ENCODE data around the gene HDGFL3. TPM values are rescaled to one million over a fixed set of nuclear protein-coding genes. Genes with fewer than 3 reads are reported as not detected.

HDGFL3 gene
- total and polyA plus RNA-seq, 2 donors from 2014 or later = 13.9 to 40.1 TPM

DNA sequence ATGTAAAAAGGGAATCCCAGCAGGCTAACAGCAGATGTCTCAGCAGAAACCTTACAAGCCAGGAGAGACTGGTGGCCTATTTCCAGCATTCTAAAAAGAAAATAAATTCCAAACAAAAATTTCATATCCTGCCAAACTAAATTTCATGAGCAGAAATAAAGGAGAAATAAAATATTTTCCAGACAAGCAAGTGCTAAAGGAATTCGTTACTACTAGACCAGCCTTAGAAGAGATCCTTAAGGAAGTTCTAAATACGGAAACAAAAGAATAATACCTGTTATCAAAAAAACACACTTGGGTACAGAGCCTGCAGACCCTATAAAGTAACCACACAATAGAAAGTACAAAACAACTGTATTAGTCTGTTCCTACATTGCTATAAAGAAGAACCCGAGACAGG, 41.4 kb downstream of the HDGFL3 start:
- Histone ChIP-seq H3K27me3 (ENCODE audit: control insufficient read depth, insufficient read depth, low read length) (no peaks in the 10 kb centered on the region), H3K4me3 (ENCODE audit: low read length in 3 of 3) (no peak overlapping the region), H3K9ac (ENCODE audit: low read length in 3 of 3) (no peak overlapping the region), H3K4me1 (ENCODE audit: control insufficient read depth in 2 of 3, insufficient read depth in 2 of 3, low read depth in 1 of 3, low read length in 3 of 3) (no peaks in the 10 kb centered on the region), H3K27ac (ENCODE audit: low read depth in 2 of 2, low read length in 2 of 2) (no peak overlapping the region), H3K9me3 (ENCODE audit: control insufficient read depth in 2 of 3, insufficient read depth in 1 of 3, low read length in 3 of 3) (peaks cover 0 to 19% (median 5%) of the 10 kb centered on the region in 3 donors), H3K36me3 (ENCODE audit: control insufficient read depth in 2 of 3, insufficient read depth in 3 of 3, low read length in 3 of 3) (peaks cover 0 to 3% (median 0%) of the 10 kb centered on the region in 3 donors)
- intact Hi-C loops (cut with DNase I) = no loop called here
- no peak for FAIRE-seq
- TF ChIP-seq, protein P1, sequence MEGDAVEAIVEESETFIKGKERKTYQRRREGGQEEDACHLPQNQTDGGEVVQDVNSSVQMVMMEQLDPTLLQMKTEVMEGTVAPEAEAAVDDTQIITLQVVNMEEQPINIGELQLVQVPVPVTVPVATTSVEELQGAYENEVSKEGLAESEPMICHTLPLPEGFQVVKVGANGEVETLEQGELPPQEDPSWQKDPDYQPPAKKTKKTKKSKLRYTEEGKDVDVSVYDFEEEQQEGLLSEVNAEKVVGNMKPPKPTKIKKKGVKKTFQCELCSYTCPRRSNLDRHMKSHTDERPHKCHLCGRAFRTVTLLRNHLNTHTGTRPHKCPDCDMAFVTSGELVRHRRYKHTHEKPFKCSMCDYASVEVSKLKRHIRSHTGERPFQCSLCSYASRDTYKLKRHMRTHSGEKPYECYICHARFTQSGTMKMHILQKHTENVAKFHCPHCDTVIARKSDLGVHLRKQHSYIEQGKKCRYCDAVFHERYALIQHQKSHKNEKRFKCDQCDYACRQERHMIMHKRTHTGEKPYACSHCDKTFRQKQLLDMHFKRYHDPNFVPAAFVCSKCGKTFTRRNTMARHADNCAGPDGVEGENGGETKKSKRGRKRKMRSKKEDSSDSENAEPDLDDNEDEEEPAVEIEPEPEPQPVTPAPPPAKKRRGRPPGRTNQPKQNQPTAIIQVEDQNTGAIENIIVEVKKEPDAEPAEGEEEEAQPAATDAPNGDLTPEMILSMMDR (IDR thresholded peaks at IDR 0.05; ENCODE audit: borderline replicate concordance, extremely low read depth, insufficient read depth) = no peak
- DNase-seq = peak in 2 of 5 donors; percentile 7 to 16

DNA sequence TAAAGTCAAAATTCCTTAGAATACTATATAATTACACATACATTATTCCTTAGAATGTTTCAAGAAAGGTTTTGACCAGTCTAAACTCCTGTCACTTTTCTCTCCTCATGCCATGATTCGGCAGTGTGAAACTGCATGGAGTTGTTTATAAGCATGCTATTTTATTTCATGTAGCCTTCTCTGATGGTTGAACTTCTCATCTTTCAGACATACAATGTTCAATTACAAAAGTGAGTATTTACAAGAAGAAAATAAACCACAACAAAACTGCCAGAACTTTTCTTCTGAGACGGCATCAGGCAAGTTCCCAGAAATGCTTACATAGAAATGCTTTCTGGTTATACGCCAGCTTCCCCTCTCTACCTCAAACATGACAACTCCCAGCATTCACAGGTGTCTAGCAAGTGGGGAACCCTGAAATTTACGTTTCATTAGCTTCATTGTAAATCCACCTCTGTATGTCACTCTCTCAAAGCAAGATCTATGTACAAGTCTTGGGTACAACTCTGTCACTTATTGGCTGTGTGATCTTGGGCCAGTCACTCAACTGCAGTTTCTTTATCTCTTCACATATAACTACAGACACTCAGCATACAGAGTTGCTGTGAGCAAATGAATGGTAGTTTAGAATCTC, 42.7 kb downstream of the HDGFL3 start:
- H3K9me3 ChIP-seq (ENCODE audit: control insufficient read depth in 2 of 3, insufficient read depth in 1 of 3, low read length in 3 of 3) = peaks cover 0 to 13% (median 5%) of the 10 kb centered on the region in 3 donors
- TF ChIP-seq, protein P1 (IDR thresholded peaks at IDR 0.05; ENCODE audit: borderline replicate concordance, extremely low read depth, insufficient read depth) = no peak
- FAIRE-seq (no peak), DNase-seq (no peak)
- no peaks in the 10 kb centered on the region for H3K4me1 ChIP-seq (ENCODE audit: control insufficient read depth in 2 of 3, insufficient read depth in 2 of 3, low read depth in 1 of 3, low read length in 3 of 3)
- peaks cover 0 to 3% (median 0%) of the 10 kb centered on the region in 3 donors for H3K36me3 ChIP-seq (ENCODE audit: control insufficient read depth in 2 of 3, insufficient read depth in 3 of 3, low read length in 3 of 3)
- H3K9ac ChIP-seq (ENCODE audit: low read length in 3 of 3) = no peak overlapping the region
- intact Hi-C loops (cut with DNase I) = no loop called here
- H3K27me3 ChIP-seq (ENCODE audit: control insufficient read depth, insufficient read depth, low read length) = no peaks in the 10 kb centered on the region
- no peak overlapping the region for H3K27ac ChIP-seq (ENCODE audit: low read depth in 2 of 2, low read length in 2 of 2)
- H3K4me3 ChIP-seq (ENCODE audit: low read length in 3 of 3) = no peak overlapping the region

DNA sequence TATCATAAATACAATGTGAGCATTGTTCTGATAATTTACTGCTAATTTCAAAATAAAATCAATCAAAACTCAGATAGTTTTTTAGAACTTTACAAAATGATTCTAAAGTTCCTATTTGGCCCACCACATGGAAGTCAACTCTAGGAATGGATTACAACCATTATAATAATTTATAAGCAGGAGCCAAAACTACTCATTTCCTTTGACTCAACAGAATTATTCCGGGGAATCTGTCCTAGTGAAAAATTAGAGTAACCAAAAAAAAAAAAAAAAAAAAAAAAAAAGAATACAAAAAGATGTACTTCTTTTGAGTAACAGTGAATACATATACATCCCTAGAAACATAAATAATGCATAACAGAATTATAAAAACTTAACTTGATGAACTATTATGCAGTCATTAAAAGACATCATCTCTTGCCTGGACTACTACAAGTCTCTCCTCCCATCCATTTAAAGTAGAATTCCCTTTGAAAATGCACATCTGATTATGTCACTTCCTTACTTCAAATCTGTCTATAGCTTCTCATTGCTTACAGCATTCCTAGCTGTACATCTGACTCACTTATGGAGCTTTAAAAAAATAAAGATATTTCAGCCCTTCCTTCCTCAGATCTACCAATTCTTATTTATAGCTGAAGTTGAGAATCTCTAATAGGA, 43.4 kb downstream of the HDGFL3 start:
- TF ChIP-seq, protein P1 (IDR thresholded peaks at IDR 0.05; ENCODE audit: borderline replicate concordance, extremely low read depth, insufficient read depth) = no peak
- H3K4me1 ChIP-seq (ENCODE audit: control insufficient read depth in 2 of 3, insufficient read depth in 2 of 3, low read depth in 1 of 3, low read length in 3 of 3) = no peaks in the 10 kb centered on the region
- no peaks in the 10 kb centered on the region for H3K27me3 ChIP-seq (ENCODE audit: control insufficient read depth, insufficient read depth, low read length)
- H3K27ac ChIP-seq (ENCODE audit: low read depth in 2 of 2, low read length in 2 of 2) = no peak overlapping the region
- H3K9me3 ChIP-seq (ENCODE audit: control insufficient read depth in 2 of 3, insufficient read depth in 1 of 3, low read length in 3 of 3) = peaks cover 0 to 13% (median 5%) of the 10 kb centered on the region in 3 donors
- FAIRE-seq (no peak), DNase-seq (no peak)
- intact Hi-C loops (cut with DNase I) = no loop called here
- no peak overlapping the region for H3K4me3 ChIP-seq (ENCODE audit: low read length in 3 of 3)
- H3K36me3 ChIP-seq (ENCODE audit: control insufficient read depth in 2 of 3, insufficient read depth in 3 of 3, low read length in 3 of 3) = peaks cover 0 to 3% (median 2%) of the 10 kb centered on the region in 3 donors
- H3K9ac ChIP-seq (ENCODE audit: low read length in 3 of 3) = no peak overlapping the region

Measured in kidney (tissue), 14 donors.